ENCODE measurements around the gene L2HGDH.

The L2HGDH gene

GRCh38 chr14:50303744-50304471, 8.1 kb downstream of the L2HGDH start:
- in situ Hi-C loops (cut with HindIII; ENCODE audit: low sequenced_read_pairs) = no loop called here
- no peak for DNase-seq (ENCODE audit: low read depth, low spot score)
- H3K4me3 ChIP-seq (ENCODE audit: low read depth, low read length) = no peak overlapping the region
- no peak for TF ChIP-seq CTCF (IDR thresholded peaks at IDR 0.05; ENCODE audit: low read depth, low read length)

- no peak for TF ChIP-seq CTCF (IDR thresholded peaks at IDR 0.05; ENCODE audit: low read depth, low read length)
- in situ Hi-C loops (cut with HindIII; ENCODE audit: low sequenced_read_pairs) = no loop called here
These were observed 10.1 kb downstream of the L2HGDH start for GRCh38 chr14:50301914-50302313.

GRCh38 chr14:50299585-50299984, 12.4 kb downstream of the L2HGDH start:
- H3K4me3 ChIP-seq (ENCODE audit: low read depth, low read length) = no peak overlapping the region
- in situ Hi-C loops (cut with HindIII; ENCODE audit: low sequenced_read_pairs) = no loop called here
- no peak for DNase-seq (ENCODE audit: low read depth, low spot score)
- no peak for TF ChIP-seq CTCF (IDR thresholded peaks at IDR 0.05; ENCODE audit: low read depth, low read length)

More at GRCh38 chr14:50301914-50302313, 10.1 kb downstream of the L2HGDH start:
- DNase-seq (ENCODE audit: low read depth, low spot score) = no peak
- no peak overlapping the region for H3K4me3 ChIP-seq (ENCODE audit: low read depth, low read length)

GRCh38 chr14:50290306-50290705, 21.7 kb downstream of the L2HGDH start:
- in situ Hi-C loops (cut with HindIII; ENCODE audit: low sequenced_read_pairs) = no loop called here
- DNase-seq (ENCODE audit: low read depth, low spot score) = no peak
- no peak overlapping the region for H3K4me3 ChIP-seq (ENCODE audit: low read depth, low read length)
- TF ChIP-seq CTCF (IDR thresholded peaks at IDR 0.05; ENCODE audit: low read depth, low read length) = no peak

- DNase-seq (ENCODE audit: low read depth, low spot score) = no peak
- in situ Hi-C loops (cut with HindIII; ENCODE audit: low sequenced_read_pairs) = no loop called here
These were observed 23.9 kb downstream of the L2HGDH start for GRCh38 chr14:50288146-50288545.

GRCh38 chr14:50285861-50286260, 26.2 kb downstream of the L2HGDH start:
- no peak for DNase-seq (ENCODE audit: low read depth, low spot score)
- no peak for TF ChIP-seq CTCF (IDR thresholded peaks at IDR 0.05; ENCODE audit: low read depth, low read length)
- in situ Hi-C loops (cut with HindIII; ENCODE audit: low sequenced_read_pairs) = no loop called here
- H3K4me3 ChIP-seq (ENCODE audit: low read depth, low read length) = no peak overlapping the region

More at GRCh38 chr14:50288146-50288545, 23.9 kb downstream of the L2HGDH start:
- no peak overlapping the region for H3K4me3 ChIP-seq (ENCODE audit: low read depth, low read length)
- TF ChIP-seq CTCF (IDR thresholded peaks at IDR 0.05; ENCODE audit: low read depth, low read length) = no peak
